GM21360 (cell line): ENCODE results near the gene ALKBH8.
"Not testable (repeated sequence)": the region's sequence is repeated elsewhere in the genome, so short reads cannot be mapped to it uniquely, and the experiment has no call there.

ENCODE experiments used
- ATAC-seq: cut with Tn5 transposase; IDR thresholded peaks from one replicate; pipeline ENCODE4 v1.9.1; 2021; ENCODE audit warnings: mild to moderate bottlenecking, moderate library complexity; ENCODE audit not compliant: unreplicated experiment

Gene ALKBH8

DNA sequence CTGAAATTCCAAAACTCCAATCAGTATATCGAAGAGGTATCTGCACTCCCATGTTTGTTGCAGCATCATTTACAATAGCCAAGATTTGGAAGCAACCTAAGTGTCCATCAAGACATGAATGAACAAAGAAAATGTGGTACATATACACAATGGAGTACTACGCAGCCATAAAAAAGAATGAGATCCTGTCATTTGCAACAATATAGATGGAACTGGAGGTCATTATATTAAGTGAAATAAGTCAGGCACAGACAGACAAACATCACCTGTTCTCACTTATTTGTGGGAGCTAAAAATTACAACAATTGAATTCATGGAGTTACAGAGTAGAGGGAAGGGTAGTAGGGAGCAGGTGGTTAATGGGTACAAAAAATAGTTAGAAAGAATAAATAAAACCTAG is 13.6 kb upstream of the ALKBH8 start:
- ATAC-seq = not testable (repeated sequence)

DNA sequence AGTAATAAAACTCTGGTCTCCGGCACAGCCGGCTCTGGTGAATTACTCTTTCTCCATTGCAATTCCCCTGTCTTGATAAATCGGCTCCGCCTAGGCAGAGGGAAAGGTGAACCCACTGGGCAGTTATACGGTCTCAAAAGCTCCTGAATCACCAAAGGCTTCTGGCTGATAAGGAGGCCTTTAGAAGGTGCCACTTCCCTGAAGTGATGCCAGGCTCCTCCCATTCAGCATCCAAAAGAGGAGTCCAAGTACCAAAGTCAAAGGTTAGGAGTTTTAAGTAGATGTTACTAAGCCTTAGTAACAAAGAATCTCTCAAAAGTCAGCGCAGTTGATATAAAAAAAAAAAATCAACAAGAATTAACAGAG is 11.8 kb upstream of the ALKBH8 start:
- no peak for ATAC-seq

DNA sequence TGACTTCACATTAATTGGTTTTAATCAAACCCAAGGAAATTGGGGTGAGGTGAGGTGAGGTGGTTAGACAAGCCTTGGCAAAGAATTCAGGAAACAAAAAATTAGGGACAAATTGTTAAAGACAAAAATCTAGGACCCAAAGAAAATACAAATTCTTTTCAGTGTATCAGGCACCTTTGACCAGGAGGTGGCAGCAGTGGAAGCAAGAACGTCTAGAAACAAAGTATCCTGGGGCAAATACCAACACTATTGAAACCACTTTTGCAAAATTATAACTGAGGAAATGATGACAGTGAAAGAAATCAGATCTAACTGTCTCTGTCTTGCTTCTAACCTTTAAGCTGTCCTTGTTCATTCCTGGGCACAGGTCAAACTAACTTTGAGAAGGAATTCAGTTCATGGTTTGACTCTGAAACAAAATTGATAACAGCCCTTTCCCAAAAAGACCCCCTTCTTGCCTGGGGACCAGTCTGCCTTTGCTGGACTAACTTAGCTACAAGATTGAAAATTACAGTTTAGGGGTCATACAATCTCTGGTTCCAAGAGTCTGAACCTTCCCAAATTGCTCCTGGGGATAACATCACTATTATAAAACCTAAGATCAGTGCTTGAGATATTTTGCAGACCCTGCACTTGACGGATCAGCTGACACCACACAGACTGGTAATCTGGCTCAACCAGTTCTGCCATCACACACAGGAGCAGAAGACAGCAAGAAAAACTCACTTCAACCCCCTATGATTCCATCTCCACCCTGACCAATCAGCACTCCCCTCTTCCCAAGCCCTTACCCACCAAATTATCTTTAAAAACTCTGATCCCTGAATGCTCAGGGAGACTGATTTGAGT is 11.2 kb upstream of the ALKBH8 start:
- ATAC-seq = not testable (repeated sequence)

DNA sequence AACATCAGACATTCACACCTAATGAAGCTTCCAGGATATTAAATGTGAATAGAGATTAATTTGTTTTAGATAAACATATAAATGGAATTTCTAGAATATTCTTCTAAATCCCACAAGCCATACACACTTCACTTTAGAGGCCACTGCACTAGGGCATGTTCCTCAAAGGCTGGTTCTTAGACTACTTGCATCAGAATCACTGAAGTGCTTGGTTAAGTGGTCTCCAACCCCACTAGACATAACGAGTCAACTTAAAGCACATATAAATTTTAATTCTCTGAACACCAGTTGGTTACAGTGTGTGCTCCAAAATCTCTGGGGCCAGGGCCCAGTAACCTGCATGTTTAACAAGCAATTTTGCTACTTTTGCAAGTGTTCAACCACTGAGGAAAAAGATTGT is 7.9 kb upstream of the ALKBH8 start:
- no peak for ATAC-seq

DNA sequence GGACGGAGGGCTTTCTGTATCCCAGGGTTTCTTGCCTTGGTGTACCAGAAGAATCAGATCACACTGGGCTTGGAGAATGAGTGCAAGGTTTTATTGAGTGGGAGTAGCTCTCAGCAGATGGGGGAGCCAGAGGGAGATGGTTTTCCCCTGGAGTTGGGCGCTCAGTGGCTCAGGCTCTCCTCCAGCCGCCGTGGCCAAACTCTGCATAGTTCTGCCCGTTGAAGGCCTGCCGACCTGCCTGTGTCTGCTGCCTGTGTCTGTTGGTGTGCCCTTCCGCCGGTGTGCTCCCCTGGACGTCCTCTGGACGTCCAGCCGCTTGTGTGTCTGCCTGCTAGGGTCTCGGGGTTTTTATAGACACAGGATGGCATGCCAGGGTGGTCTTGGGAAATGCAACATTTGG is 4.5 kb upstream of the ALKBH8 start:
- no peak for ATAC-seq

DNA sequence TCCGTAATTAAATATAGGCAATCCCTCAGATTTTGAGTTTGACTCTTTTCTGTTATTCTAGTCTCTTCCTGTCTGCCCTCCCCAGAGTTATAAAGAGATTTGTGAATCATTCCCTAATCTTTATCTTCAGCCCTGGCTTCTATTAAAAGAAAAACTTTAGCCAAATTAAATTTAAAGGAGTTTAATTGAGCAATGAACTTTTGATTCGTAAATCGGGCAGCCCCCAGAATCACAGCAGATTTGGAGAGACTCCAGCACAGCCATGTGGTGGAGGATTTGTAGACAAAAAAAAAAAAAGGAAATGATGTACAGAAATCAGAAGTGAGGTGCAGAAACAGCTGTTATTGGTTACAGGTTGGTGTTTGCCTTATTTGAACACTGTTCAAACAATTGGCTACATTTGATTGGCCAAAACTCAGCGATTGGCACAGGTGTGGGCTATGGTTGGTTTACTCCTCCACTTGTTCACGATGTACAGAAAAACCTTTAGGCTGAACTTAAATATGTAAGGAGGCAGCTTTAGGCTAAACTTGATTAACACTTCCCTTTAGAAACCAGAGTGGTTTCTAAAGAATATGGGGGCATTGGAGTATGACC is 2.3 kb upstream of the ALKBH8 start:
- ATAC-seq = peak; percentile 28

DNA sequence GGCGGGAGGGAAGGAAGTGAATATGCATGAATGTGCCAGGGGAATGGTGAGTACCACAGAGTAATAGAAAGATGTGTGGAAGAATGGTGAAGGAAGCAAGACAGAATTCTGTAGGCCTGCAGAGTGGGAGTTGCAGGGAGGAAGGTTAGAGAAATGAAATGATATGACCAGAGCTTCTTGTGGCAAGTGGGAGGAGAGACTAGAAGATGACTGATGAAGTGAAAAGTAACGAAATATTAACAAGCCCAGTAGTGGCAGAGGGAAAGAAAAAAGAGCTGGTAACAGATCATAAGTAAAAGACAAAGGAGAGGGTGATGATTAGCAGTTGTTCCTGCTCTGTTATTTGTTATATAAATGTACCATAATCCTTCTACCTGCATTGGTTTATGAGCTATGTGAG is 1.0 kb upstream of the ALKBH8 start:
- no peak for ATAC-seq

DNA sequence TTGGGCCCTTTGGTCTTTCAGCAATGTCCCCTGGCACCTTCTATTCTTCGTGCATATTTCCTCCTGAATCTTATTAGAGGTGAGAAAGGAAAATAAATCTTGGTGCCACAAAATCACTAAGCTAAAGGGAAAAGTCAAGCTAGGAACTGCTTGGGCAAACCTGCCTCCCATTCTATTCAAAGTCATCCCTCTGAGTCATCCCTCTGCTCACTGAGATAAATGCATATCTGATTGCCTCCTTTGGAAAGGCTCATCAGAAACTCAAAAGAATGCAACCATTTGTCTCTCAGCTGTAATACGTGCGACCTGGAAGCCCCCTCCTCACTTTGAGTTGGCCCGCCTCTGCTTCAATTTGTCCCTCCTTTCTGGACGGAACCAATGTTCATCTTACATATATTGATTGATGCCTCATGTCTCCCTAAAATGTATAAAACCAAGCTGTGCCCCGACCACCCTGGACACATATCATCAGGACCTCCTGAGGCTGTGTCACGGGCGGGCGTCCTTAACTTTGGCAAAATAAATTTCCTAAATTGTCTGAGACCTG is 493 bp upstream of the ALKBH8 start:
- ATAC-seq = not testable (repeated sequence)

DNA sequence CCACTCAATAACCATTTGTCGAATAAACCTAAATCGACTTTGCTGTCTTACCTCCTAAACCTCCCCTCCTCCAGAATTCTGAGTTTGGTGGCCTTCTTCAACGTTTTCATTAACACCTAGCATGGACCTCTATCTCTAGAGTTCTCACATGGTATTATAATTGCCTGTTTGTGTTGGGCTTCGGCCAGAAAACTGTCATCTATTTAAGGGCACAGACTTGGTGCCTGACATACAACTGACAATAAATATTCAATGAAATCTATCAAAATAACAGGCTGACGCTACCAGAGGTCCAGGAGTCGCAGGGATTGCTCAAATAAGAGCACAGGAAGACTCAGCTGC is 687 bp downstream of the ALKBH8 start:
- ATAC-seq = peak; percentile 12

DNA sequence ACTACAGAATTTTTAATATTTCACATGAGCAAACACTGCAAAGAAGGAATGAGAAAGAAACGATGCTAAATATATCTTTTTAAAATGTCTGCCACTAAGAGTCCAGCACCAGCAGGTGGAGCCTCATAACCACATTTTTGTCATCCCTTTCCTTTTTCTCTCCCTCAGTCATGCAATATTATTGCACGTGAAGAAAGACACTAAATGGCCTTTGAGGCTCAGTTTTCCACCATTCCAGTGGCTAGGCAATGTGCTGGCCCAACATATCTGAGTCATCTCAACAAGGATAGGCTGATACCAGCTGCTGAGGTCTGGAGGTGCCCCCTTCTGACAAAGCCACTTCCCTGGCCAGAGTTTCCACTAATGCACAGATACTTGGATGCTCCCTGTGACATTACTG is 1.8 kb downstream of the ALKBH8 start:
- ATAC-seq = peak; percentile 27

DNA sequence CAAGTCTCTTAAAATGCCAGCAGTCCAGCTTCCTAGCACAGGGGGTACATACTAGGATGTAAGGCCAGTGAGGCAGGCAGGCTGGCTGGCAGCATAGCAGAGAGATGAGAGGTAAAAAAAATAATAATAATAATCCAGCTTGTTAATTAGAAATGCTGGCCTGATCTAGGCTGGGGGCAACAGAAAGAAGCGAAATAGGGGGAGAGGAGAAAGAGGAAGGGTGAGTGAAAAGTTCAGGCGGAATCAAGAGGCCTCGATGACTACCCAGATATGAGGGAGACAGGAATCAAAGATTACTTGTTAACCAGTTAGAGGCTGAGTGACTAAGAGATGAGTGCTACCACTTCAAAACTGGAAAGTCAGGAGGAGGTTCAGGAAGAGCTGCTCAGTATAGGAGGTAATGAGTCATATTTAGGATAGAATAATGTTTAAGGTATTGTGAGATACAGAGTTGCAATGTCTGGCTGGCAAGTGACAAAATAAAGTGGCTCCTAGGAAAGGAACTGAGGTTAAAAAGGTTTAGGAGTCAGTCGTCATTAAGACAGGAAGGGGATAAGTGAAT is 2.8 kb downstream of the ALKBH8 start:
- ATAC-seq = no peak

DNA sequence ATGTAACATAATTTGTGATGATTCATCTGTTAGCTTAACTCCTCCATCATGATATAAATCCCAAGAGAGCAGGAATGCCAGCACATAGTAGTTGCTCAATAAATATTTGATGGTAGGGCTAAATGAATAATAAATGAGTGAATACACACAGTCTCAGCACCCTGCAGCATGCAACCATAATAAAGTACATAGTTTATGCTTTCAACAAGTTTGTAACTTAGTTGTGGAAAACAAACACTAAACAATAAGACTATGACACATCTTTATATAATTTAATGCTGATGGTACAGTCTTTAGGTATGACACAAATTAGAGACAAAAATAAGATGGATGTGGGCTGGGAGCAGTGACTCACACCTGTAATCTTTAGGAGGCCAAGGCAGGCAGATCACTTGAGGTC is 3.8 kb downstream of the ALKBH8 start:
- ATAC-seq = no peak

DNA sequence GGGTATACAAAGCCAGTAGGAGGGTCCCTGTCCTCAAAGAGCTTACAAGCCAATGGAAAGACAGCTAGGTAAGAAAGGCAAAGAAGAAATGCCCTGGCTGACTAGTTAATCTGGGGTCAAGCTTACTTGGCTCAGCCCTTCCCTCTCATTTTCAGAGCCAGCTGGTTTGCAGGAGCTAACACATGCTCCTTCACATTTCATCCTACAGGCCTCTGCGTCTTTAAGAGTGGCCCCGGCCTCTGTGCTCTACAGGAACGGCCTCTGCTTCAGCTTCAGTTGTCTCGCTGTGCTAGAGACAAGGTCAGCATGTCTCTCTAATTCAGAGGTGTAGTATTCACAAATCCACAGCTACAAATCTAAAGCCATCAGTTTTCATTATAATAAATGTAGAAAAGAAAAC is 15.2 kb downstream of the ALKBH8 start:
- no peak for ATAC-seq

DNA sequence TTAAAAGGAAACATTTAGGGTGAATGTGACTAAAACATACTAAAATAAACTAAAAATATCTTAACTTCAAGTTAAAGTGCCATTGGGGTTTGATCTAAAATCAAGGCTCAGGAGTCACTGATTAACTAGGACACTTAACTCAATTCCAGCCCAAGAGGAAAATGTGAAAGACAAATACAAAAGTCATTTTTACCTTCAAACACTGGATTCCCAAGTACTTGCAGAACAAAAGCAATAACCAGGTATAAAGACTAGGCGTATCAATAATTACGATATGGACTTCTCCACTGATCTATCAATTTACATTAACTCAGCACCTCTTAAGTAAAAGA is 15.6 kb downstream of the ALKBH8 start:
- no peak for ATAC-seq

DNA sequence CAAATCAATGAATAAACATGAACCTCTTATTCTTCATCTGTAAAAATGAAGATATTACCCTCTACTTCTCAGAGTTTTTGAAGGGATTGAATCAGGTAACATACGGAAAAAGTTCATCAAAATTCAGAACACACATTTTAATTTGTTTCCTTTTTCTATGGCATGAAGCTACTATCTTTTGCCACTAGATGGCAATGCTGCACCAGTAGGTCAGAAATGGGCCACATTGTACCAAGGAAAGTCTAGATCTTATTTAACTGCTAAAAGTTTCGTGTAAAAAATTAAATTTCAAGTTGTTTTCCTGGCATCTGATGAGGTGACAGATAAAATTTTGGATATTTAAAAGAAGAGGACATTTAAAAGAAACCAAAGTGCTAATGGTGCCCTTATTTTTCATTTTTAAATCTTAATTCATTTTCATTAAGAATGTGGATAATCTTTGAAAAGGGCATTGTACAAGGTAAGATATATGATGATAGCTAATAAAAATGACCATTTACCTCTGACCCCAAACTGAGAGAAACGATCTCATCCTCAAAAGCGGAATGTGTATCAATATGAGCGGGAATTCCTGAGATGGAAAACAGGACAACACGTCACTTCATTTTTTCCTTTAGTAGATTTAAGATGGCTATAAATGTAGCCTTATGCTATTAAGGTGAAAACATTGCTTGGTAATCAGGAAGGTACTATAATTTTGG is 16.1 kb downstream of the ALKBH8 start:
- no peak for ATAC-seq

DNA sequence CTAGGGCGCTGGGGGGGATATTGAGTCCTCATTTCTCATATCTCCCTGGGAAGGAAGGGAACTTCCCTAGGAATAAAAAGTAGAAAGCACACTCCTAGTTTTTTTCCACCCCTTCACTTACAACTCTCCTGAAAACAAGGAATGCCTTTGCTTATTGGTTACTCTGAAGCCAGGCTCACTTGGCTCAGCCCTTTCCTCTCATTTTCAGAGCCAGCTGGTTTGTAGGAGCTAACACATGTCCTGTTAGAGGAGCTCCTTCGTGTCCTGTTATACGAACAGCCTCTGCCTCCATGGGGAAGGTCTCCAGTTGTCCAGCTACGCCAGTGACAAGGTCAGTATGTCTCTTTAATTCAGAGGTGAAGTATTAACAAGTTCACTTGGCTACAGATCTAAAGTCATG is 17.6 kb downstream of the ALKBH8 start:
- no peak for ATAC-seq

DNA sequence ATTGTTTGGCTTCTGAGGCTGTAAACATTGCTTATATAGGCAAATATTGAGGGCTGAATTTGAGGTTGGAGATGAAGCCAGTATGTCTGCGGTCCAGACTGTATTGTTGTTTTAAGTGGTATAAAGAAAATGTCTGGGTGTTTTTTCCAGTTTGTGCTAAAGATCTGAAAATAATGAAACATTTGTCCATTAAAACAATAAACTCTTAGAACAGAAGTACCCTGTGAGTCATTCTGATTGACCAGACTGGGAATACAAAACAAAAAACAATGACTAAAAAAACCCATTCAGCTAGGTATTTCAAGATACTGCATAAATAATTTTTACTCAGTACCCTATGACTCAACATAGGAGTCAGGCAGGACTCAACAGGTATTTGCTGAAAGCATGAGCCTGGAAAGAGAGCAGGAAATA is 20.4 kb downstream of the ALKBH8 start:
- ATAC-seq = no peak

DNA sequence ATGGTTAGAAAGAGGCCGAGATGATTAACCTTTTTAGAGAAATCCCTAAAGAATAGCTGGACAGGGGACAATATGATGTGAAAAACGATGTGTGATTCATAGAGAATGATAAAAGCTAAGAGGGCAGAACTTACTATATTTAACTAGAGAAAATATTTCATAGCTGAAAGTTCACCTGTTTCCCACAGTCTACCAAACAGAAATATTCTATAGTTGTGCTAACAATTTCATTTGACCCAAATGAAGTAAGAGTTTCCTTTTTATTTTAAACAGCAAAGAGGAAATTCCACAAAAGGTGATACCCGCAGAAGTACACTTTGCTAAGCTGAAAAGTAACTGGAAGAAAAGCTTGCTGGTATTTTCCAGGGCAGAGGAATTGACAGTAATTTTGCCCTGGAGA is 26.7 kb downstream of the ALKBH8 start:
- no peak for ATAC-seq

DNA sequence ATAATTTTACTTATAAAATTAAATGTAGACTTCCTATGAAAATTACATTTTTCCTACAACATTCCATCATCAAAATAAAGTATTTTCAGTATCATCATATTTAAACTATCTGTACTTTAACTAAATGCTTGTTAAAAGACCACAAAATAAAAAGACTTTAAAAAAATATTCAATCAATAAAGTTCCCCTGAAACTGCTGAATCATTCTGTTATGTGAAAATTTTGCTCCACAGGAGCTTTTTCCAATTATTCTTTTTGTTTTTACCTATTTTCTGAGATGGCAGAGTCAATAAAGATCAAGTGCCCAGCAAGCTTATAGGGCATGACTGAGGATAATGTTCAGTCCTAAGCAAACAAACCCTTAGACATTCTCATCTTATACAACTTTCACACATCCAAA is 27.3 kb downstream of the ALKBH8 start:
- ATAC-seq = no peak

DNA sequence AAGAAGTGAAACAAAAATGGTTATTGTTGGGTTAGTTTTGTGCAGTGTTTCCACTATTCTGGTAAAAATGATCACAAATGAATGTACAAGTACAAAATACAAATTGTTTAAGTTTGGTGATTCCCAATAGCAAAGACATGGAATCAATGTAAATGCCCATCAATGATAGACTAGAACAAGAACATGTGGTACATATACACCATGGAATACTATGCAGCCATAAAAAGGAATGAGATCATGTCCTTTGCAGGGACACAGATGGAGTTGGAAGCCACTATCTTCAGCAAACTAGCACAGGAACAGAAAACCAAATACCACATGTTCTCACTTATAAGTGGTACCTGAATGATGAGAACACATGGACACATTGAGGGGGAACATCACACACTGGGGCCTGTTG is 28.4 kb downstream of the ALKBH8 start:
- ATAC-seq = not testable (repeated sequence)

DNA sequence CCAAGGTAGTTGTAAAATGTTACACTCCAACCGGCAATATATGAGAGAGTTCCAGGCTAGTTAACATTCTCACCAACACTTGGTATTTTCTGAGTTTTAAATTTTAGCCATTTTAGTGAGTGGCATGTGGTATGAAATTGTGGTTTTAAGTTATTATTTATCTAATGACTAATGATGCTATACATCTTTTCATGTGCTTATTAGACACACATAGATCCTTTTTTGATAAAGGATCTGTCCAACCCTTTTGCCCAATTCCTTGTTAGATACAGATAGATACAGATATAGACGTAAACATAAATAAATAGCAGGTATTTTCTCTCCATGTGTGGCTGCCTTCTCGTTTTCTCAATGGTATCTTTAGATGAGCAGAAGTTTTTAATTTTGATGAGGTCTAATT is 39.3 kb downstream of the ALKBH8 start:
- no peak for ATAC-seq

DNA sequence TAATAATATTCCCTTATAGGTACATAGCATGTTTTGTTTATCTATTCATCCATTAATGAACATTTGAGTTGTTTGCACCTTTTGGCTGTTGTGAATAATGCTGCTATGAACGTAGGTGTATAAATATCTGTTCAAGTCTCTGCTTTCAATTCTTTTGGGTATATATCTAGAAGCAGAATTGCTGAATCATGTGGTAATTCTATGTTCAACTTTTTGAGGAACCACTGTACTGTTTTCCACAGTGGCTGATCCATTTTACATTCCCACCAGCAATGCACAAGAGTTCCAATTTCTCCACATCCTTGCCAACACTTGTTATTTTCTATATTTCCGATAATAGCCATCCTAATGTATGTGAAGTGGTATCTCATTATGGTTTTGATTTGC is 56.7 kb downstream of the ALKBH8 start:
- ATAC-seq = no peak
